Bronchial epithelial cell (primary cell): ENCODE measurements around the gene SLC40A1. TPM values are rescaled to one million over a fixed set of nuclear protein-coding genes. Genes with fewer than 3 reads are reported as not detected.

ENCODE experiments used
- DNase-seq: peaks from one replicate; pipeline ENCODE4 v3.0.0-alpha.2; 2010; ENCODE audit warnings: low read depth
- FAIRE-seq: peaks from 2 replicates; lab custom pipeline; 2011; peaks lifted over from hg19 to GRCh38; lab: Jason Lieb, UNC
- H3K27me3 ChIP-seq: 2 replicates; pipeline ENCODE4 v1.5.1; 2011; ENCODE audit warnings: low read length; ENCODE audit not compliant: control insufficient read depth, insufficient read depth
- H3K36me3 ChIP-seq: 2 replicates; pipeline ENCODE4 v1.5.1; 2011; ENCODE audit warnings: low read length; ENCODE audit not compliant: control insufficient read depth, insufficient read depth
- H3K4me3 ChIP-seq: 2 replicates; pipeline ENCODE4 v1.5.1; 2011; ENCODE audit warnings: mild to moderate bottlenecking, low read depth, low read length, control low read depth
- CTCF ChIP-seq: IDR thresholded peaks from 2 replicates; pipeline ENCODE4 v1.5.1; 2011; ENCODE audit warnings: mild to moderate bottlenecking, moderate library complexity, low read length, control low read depth, inconsistent platforms; ENCODE audit not compliant: insufficient read depth, severe bottlenecking
- total RNA-seq: library from RNA; depleted of rRNA; stranded (reverse); fragments of >200 nt; gene quantifications from 2 replicates; pipeline ENCODE4 v1.2.1, GENCODE V29; 2014

SLC40A1 gene
- total RNA-seq, 1 donor from 2014 or later = 1.1 TPM

DNA sequence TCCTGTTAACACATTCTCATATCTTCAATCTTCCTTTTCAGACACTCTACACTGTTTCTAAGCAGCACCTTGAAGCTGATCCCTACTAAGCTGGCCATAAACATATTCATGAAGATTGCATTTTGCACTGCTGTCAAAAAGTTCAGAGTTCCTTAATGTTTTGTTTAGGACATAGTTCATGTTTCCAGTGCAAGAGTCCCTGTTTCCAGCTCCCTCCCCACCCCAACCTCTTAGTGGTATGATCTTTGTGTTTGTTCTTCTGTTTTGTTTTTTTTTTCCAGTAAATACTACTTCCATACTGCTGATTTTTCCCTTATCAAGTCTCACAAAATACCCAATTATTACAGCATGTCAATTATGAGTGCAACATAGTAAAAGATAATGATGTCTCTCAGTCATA, 4.1 kb upstream of the SLC40A1 start:
- no peak for FAIRE-seq
- no peaks in the 10 kb centered on the region for H3K36me3 ChIP-seq
- DNase-seq = no peak
- H3K27me3 ChIP-seq = no peaks in the 10 kb centered on the region
- TF ChIP-seq CTCF = no peak
- H3K4me3 ChIP-seq = no peak overlapping the region

GRCh38 chr2:189583227-189584198, 2.9 kb upstream of the SLC40A1 start:
- FAIRE-seq = no peak
- Histone ChIP-seq H3K36me3 (no peaks in the 10 kb centered on the region), H3K27me3 (no peaks in the 10 kb centered on the region), H3K4me3 (no peak overlapping the region)
- no peak for DNase-seq
- TF ChIP-seq CTCF = no peak

DNA sequence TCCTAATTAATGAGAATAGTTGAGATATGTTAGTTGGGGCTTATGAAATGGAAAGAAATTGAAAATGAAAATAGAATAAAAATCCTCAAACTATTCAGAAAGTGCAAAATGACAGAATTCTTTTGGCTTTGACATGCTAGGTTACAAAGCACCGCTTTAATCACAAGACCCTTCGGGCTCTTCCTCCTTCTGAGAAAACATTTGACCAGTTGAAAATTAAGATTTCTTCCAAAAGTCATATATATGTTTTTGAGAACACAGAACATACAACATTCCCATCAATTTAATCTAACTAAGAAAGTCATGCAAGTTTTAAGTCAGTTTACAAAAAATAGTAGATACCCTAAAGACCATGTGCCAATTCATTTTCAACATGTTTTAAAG, 2.2 kb upstream of the SLC40A1 start:
- DNase-seq (no peak), FAIRE-seq (no peak)
- no peaks in the 10 kb centered on the region for H3K36me3 ChIP-seq
- H3K27me3 ChIP-seq = no peaks in the 10 kb centered on the region
- no peak overlapping the region for H3K4me3 ChIP-seq
- TF ChIP-seq CTCF = no peak

GRCh38 chr2:189582140-189582808, 1.7 kb upstream of the SLC40A1 start:
- FAIRE-seq (no peak), DNase-seq (no peak)
- Histone ChIP-seq H3K36me3 (no peaks in the 10 kb centered on the region), H3K4me3 (no peak overlapping the region), H3K27me3 (no peaks in the 10 kb centered on the region)
- TF ChIP-seq CTCF = no peak

DNA sequence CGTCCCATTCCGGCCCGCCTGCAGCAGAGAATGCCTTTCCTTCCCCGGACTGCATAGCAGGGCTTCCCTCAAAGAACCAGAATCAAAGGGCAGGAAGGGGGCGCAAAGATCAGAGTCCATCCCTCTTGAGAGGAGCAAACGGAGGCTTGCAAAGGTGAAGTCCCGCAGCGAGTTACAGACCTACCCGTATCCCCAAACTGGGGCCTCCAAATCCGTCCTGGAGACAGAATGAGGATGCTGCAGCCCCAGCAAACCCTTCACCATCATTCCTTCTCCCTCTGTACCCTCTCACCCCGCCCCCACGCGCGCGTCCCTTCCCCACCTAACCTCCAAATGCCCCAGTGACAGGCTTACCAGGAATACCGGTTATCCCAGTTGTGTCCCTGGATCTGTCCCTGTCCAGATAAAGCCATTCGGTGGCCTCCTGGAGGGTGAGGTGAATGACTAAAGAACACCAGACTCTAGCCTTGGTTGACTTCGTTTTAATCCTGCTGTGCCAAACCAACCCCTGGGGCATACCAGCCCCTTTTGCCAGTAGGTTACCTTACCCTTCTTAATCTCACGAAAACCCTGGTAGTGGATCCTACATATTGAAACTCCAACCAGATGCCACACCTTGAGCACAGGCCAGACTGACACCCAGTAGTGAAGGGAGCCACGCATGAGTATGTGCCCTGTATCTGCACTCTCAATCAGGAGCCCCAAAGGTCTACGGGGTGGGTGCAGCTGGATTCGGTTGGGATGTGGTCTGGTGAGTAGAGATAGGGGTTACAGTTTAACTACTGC, 961 bp upstream of the SLC40A1 start:
- TF ChIP-seq CTCF = no peak
- no peaks in the 10 kb centered on the region for H3K27me3 ChIP-seq
- FAIRE-seq (no peak), DNase-seq (no peak)
- no peaks in the 10 kb centered on the region for H3K36me3 ChIP-seq
- peak overlapping the region; percentile 43 for H3K4me3 ChIP-seq
